Liver (tissue), 9 donors: ENCODE measurements around the gene SNAPC4. TPM values are rescaled to one million over a fixed set of nuclear protein-coding genes. Genes with fewer than 3 reads are reported as not detected.
A peak's percentile ranks its signal among the peaks of the same experiment; 100 is the strongest.

Experiments
- DNase-seq: peaks from one replicate; pipeline ENCODE4 v3.0.0-alpha.2; 2017; ENCODE audit warnings: low spot score
- H3K27ac ChIP-seq, 2 donors: one replicate each; pipeline ENCODE4 v1.7.0; 2013; ENCODE audit warnings: inconsistent platforms in 2 of 2, low read length in 2 of 2, control low read depth in 1 of 2, low read depth in 1 of 2, mild to moderate bottlenecking in 1 of 2
- H3K27me3 ChIP-seq, 4 donors: one replicate each; pipeline versions ENCODE4 v1.6.1 to v1.7.0; 2013; ENCODE audit warnings: low read length in 3 of 4, inconsistent platforms in 1 of 4, mild to moderate bottlenecking in 1 of 4, moderate library complexity in 1 of 4; ENCODE audit not compliant: control insufficient read depth in 4 of 4, insufficient read depth in 4 of 4
- H3K36me3 ChIP-seq, 4 donors: one replicate each; pipeline versions ENCODE4 v1.6.1 to v1.7.0; 2013; ENCODE audit warnings: low read length in 3 of 4, mild to moderate bottlenecking in 3 of 4, low read depth in 1 of 4, moderate library complexity in 1 of 4; ENCODE audit not compliant: control insufficient read depth in 4 of 4, insufficient read depth in 3 of 4
- H3K4me1 ChIP-seq, 4 donors: one replicate each; pipeline versions ENCODE4 v1.6.1 to v1.7.0; 2013; ENCODE audit warnings: low read length in 3 of 4, mild to moderate bottlenecking in 3 of 4, moderate library complexity in 1 of 4; ENCODE audit not compliant: control insufficient read depth in 4 of 4, insufficient read depth in 4 of 4
- H3K4me3 ChIP-seq, 3 donors: one replicate each; pipeline versions ENCODE4 v1.6.1 to v1.7.0; 2013; ENCODE audit warnings: low read length in 3 of 3, control low read depth in 1 of 3, low read depth in 1 of 3, mild to moderate bottlenecking in 1 of 3
- H3K9ac ChIP-seq, 2 donors: one replicate each; pipeline ENCODE4 v1.7.0; 2013; ENCODE audit warnings: low read length in 2 of 2, mild to moderate bottlenecking in 2 of 2, moderate library complexity in 2 of 2, control low read depth in 1 of 2, low read depth in 1 of 2
- H3K9me3 ChIP-seq, 4 donors: one replicate each; pipeline versions ENCODE4 v1.6.1 to v1.7.0; 2013; ENCODE audit warnings: low read length in 3 of 4; ENCODE audit not compliant: control insufficient read depth in 4 of 4
- ATF3 ChIP-seq: IDR thresholded peaks from 2 replicates; pipeline ENCODE4 v1.6.1; 2016; ENCODE audit warnings: antibody characterized with exemption
- CTCF ChIP-seq: fragments of 150-350 bp; IDR thresholded peaks from 2 replicates; pipeline ENCODE4 v1.5.1; 2017; ENCODE audit warnings: improper control_type of control experiment, low read depth, low read length; ENCODE audit not compliant: missing input control
- EGR1 ChIP-seq, 2 donors: IDR thresholded peaks; 2 replicates each; pipeline ENCODE4 v1.6.1; 2016 to 2018; ENCODE audit warnings: antibody characterized with exemption in 2 of 2, low read depth in 2 of 2
- FOXA1 ChIP-seq: IDR thresholded peaks from 2 replicates; pipeline ENCODE4 v1.6.1; 2016; ENCODE audit warnings: antibody characterized with exemption
- FOXA2 ChIP-seq: IDR thresholded peaks from 2 replicates; pipeline ENCODE4 v1.6.1; 2016; ENCODE audit warnings: antibody characterized with exemption
- GABPA ChIP-seq, 2 donors: IDR thresholded peaks in 1 of 2; conservative IDR thresholded peaks in 1 of 2; 2 replicates each; pipeline ENCODE4 v1.6.1; 2016; ENCODE audit warnings: antibody characterized with exemption in 2 of 2, mild to moderate bottlenecking in 1 of 2, moderate library complexity in 1 of 2
- HNF4A ChIP-seq, 2 donors: conservative IDR thresholded peaks; 2 replicates each; pipeline ENCODE4 v1.6.1; 2016; ENCODE audit warnings: antibody characterized with exemption in 2 of 2, mild to moderate bottlenecking in 2 of 2
- HNF4G ChIP-seq: IDR thresholded peaks from 2 replicates; pipeline ENCODE4 v1.6.1; 2016; ENCODE audit warnings: antibody characterized with exemption
- JUND ChIP-seq, 2 donors: IDR thresholded peaks; 2 replicates each; pipeline ENCODE4 v1.6.1; 2016; ENCODE audit warnings: antibody characterized with exemption in 2 of 2
- MAX ChIP-seq: IDR thresholded peaks from 2 replicates; pipeline ENCODE4 v1.6.1; 2016; ENCODE audit warnings: antibody characterized with exemption
- NR2F2 ChIP-seq: IDR thresholded peaks from 2 replicates; pipeline ENCODE4 v1.6.1; 2016; ENCODE audit warnings: antibody characterized with exemption
- RAD21 ChIP-seq, 2 donors: IDR thresholded peaks; 2 replicates each; pipeline ENCODE4 v1.6.1; 2016; ENCODE audit warnings: antibody characterized with exemption in 2 of 2, mild to moderate bottlenecking in 2 of 2
- REST ChIP-seq: IDR thresholded peaks from 2 replicates; pipeline ENCODE4 v1.6.1; 2016; ENCODE audit warnings: antibody characterized with exemption, mild to moderate bottlenecking
- RXRA ChIP-seq, 2 donors: IDR thresholded peaks; 2 replicates each; pipeline ENCODE4 v1.6.1; 2017 to 2018; ENCODE audit warnings: antibody characterized with exemption in 2 of 2, mild to moderate bottlenecking in 1 of 2
- SP1 ChIP-seq: IDR thresholded peaks from 2 replicates; pipeline ENCODE4 v1.6.1; 2018; ENCODE audit warnings: antibody characterized with exemption, mild to moderate bottlenecking
- TAF1 ChIP-seq: conservative IDR thresholded peaks from 2 replicates; pipeline ENCODE4 v1.6.1; 2016; ENCODE audit warnings: antibody characterized with exemption, mild to moderate bottlenecking
- YY1 ChIP-seq: IDR thresholded peaks from 2 replicates; pipeline ENCODE4 v1.6.1; 2016; ENCODE audit warnings: antibody characterized with exemption, mild to moderate bottlenecking
- ZBTB33 ChIP-seq: IDR thresholded peaks from 2 replicates; pipeline ENCODE4 v1.6.1; 2016; ENCODE audit warnings: antibody characterized with exemption
- WGBS: extraction: QIAGEN DNeasy Blood & Tissue Kit; methylation state at CpG from one replicate; pipeline ENCODE4 v1.1.7; 2013; 5-methylcytosine and 5-hydroxymethylcytosine counted together
- polyA plus RNA-seq, 2 donors: library from polyadenylated mRNA; stranded (reverse) in 1 of 2; unstranded in 1 of 2; fragments of 200-250 nt in 1 of 2; fragments of >200 nt in 1 of 2; fragmentation: Nextera tagmentation in 1 of 2; extraction: Ambion mirVana in 1 of 2; gene quantifications; one replicate each; pipeline versions ENCODE4 v1.2.1 to v1.2.3, GENCODE V29; 2013 to 2015
- total RNA-seq, 2 donors: library from RNA; depleted of rRNA; stranded (reverse); fragments of >200 nt; gene quantifications; one replicate each; pipeline ENCODE4 v1.2.3, GENCODE V29; 2014
- donor health status: healthy.
- donor health status: healthy.
- donor health status: healthy.
- donor health status: healthy.
- donor health status: healthy.

Gene SNAPC4
- total and polyA plus RNA-seq, 4 donors, result 0.75 to 4.2 (median 3.1) TPM

- peak; percentile 45 for TF ChIP-seq REST
- peak; percentile 83 to 84 for TF ChIP-seq RXRA (IDR thresholded peaks at IDR 0.05)
- peak; percentile 71 for TF ChIP-seq FOXA2
- peak; percentile 87 to 92 for TF ChIP-seq HNF4A (conservative IDR thresholded peaks at IDR 0.05)
- no peak for TF ChIP-seq TAF1
- TF ChIP-seq HNF4G, result peak; percentile 75
- TF ChIP-seq YY1, result peak; percentile 61
- TF ChIP-seq SP1, result peak; percentile 89
- TF ChIP-seq RAD21 (IDR thresholded peaks at IDR 0.05), result peak in 1 of 2 donors; percentile 30
- TF ChIP-seq NR2F2, result peak; percentile 11
Observed at GRCh38 chr9:136441681-136442245, 41.8 kb upstream of the SNAPC4 start (continued).

GRCh38 chr9:136441191-136441680 lies 41.3 kb upstream of the SNAPC4 start:
- TF ChIP-seq RAD21 (IDR thresholded peaks at IDR 0.05) (no peak), SP1 (no peak), FOXA2 (no peak), CTCF (no peak), REST (no peak), HNF4G (no peak), JUND (IDR thresholded peaks at IDR 0.05) (no peak), NR2F2 (no peak), EGR1 (IDR thresholded peaks at IDR 0.05; ENCODE audit: low read depth in 2 of 2) (no peak), FOXA1 (no peak), ZBTB33 (no peak), HNF4A (conservative IDR thresholded peaks at IDR 0.05) (no peak), TAF1 (no peak), RXRA (IDR thresholded peaks at IDR 0.05) (no peak), ATF3 (no peak), YY1 (no peak), GABPA (IDR thresholded peaks at IDR 0.05 in 1 of 2, conservative IDR thresholded peaks at IDR 0.05 in 1 of 2) (no peak), MAX (no peak)
- H3K36me3 ChIP-seq, result peaks cover 17 to 46% (median 29%) of the 10 kb centered on the region in 4 donors
- peak overlapping the region; percentile 79 to 80 for H3K27ac ChIP-seq
- WGBS, result 86% methylated on average over 15 of the region's 15 CpGs
- no peak for DNase-seq
- H3K9ac ChIP-seq, result peak overlapping the region in 1 of 2 donors; percentile 32
- H3K9me3 ChIP-seq, result no peaks in the 10 kb centered on the region
- no peak overlapping the region for H3K4me3 ChIP-seq
- H3K27me3 ChIP-seq, result no peaks in the 10 kb centered on the region
- peaks cover 14 to 60% (median 53%) of the 10 kb centered on the region in 4 donors for H3K4me1 ChIP-seq
